Measurements from ENCODE around the gene IL1F10. TPM values are rescaled to one million over a fixed set of nuclear protein-coding genes. Genes with fewer than 3 reads are reported as not detected.

The IL1F10 gene
- total RNA-seq, 1 donor from 2014 or later: not detected

GRCh38 chr2:113114996-113115395 lies 47.2 kb downstream of the IL1F10 start:
- H3K36me3 ChIP-seq: no peaks in the 10 kb centered on the region
- no peak for DNase-seq (ENCODE audit: low spot score)
- H3K9ac ChIP-seq: no peak overlapping the region
- H3F3A ChIP-seq (ENCODE audit: low read depth): no peaks in the 10 kb centered on the region
- H3K4me3 ChIP-seq: no peak overlapping the region
- H2AFZ ChIP-seq (replicated peaks): no peak overlapping the region
- TF ChIP-seq EZH2 (IDR thresholded peaks at IDR 0.05) (no peak), EZH2phosphoT487 (IDR thresholded peaks at IDR 0.05) (no peak), CTCF (IDR thresholded peaks at IDR 0.05) (no peak)
- no peaks in the 10 kb centered on the region for H3K4me1 ChIP-seq
- Mint-ChIP-seq H3K9me3 (no peaks in the 10 kb centered on the region), H3K4me1 (no peaks in the 10 kb centered on the region), H3K27ac (no peak overlapping the region), H3K27me3 (ENCODE audit: insufficient read depth, low read depth) (peaks cover 6% of the 10 kb centered on the region), H3K36me3 (no peaks in the 10 kb centered on the region), H3K4me3 (no peak overlapping the region)
- H3K4me2 ChIP-seq: no peak overlapping the region
- no peaks in the 10 kb centered on the region for H3K9me3 ChIP-seq (ENCODE audit: low read depth)
- no peak overlapping the region for H3K27ac ChIP-seq
- no peaks in the 10 kb centered on the region for H4K20me1 ChIP-seq (ENCODE audit: low read depth)
- H3K27me3 ChIP-seq: peaks cover 5% of the 10 kb centered on the region
- no peaks in the 10 kb centered on the region for H3K79me2 ChIP-seq (ENCODE audit: low read depth)

GRCh38 chr2:113116100-113116958 lies 48.6 kb downstream of the IL1F10 start:
- Histone ChIP-seq H3K36me3 (no peaks in the 10 kb centered on the region), H2AFZ (replicated peaks) (no peak overlapping the region), H3K79me2 (ENCODE audit: low read depth) (no peaks in the 10 kb centered on the region), H3F3A (ENCODE audit: low read depth) (no peaks in the 10 kb centered on the region), H3K27me3 (peaks cover 15% of the 10 kb centered on the region), H3K4me1 (no peaks in the 10 kb centered on the region), H4K20me1 (ENCODE audit: low read depth) (no peaks in the 10 kb centered on the region), H3K27ac (no peak overlapping the region), H3K9me3 (ENCODE audit: low read depth) (no peaks in the 10 kb centered on the region), H3K9ac (no peak overlapping the region), H3K4me3 (no peak overlapping the region), H3K4me2 (no peak overlapping the region)
- no peak overlapping the region for H3K4me3 Mint-ChIP-seq
- H3K4me1 Mint-ChIP-seq: no peaks in the 10 kb centered on the region
- TF ChIP-seq EZH2 (IDR thresholded peaks at IDR 0.05): no peak
- TF ChIP-seq CTCF (IDR thresholded peaks at IDR 0.05): no peak
- no peak for TF ChIP-seq EZH2phosphoT487 (IDR thresholded peaks at IDR 0.05)
- H3K27me3 Mint-ChIP-seq (ENCODE audit: insufficient read depth, low read depth): peaks cover 8% of the 10 kb centered on the region
- no peak for DNase-seq (ENCODE audit: low spot score)
- no peak overlapping the region for H3K27ac Mint-ChIP-seq
- H3K36me3 Mint-ChIP-seq: no peaks in the 10 kb centered on the region
- no peaks in the 10 kb centered on the region for H3K9me3 Mint-ChIP-seq

- H3F3A ChIP-seq (ENCODE audit: low read depth): no peaks in the 10 kb centered on the region
- TF ChIP-seq EZH2phosphoT487 (IDR thresholded peaks at IDR 0.05): no peak
- TF ChIP-seq CTCF (IDR thresholded peaks at IDR 0.05): no peak
- TF ChIP-seq EZH2 (IDR thresholded peaks at IDR 0.05): no peak
- no peaks in the 10 kb centered on the region for H3K9me3 ChIP-seq (ENCODE audit: low read depth)
- H3K4me2 ChIP-seq: no peak overlapping the region
- H3K36me3 Mint-ChIP-seq: no peaks in the 10 kb centered on the region
- no peak for DNase-seq (ENCODE audit: low spot score)
- H3K4me1 Mint-ChIP-seq: no peaks in the 10 kb centered on the region
- H3K79me2 ChIP-seq (ENCODE audit: low read depth): no peaks in the 10 kb centered on the region
- no peak overlapping the region for H3K9ac ChIP-seq
- no peaks in the 10 kb centered on the region for H4K20me1 ChIP-seq (ENCODE audit: low read depth)
- H3K4me3 ChIP-seq: no peak overlapping the region
- H3K36me3 ChIP-seq: no peaks in the 10 kb centered on the region
- H2AFZ ChIP-seq (replicated peaks): no peak overlapping the region
- no peaks in the 10 kb centered on the region for H3K9me3 Mint-ChIP-seq
- no peak overlapping the region for H3K27ac Mint-ChIP-seq
- no peak overlapping the region for H3K27ac ChIP-seq
- no peaks in the 10 kb centered on the region for H3K4me1 ChIP-seq
- H3K27me3 ChIP-seq: peaks cover 17% of the 10 kb centered on the region
- H3K27me3 Mint-ChIP-seq (ENCODE audit: insufficient read depth, low read depth): peaks cover 12% of the 10 kb centered on the region
- no peak overlapping the region for H3K4me3 Mint-ChIP-seq
Observed at GRCh38 chr2:113117541-113118262, 49.9 kb downstream of the IL1F10 start.
